ENCODE data around the gene ALG12. TPM values are rescaled to one million over a fixed set of nuclear protein-coding genes. Genes with fewer than 3 reads are reported as not detected.

Gene ALG12
- total RNA-seq, 1 donor: 18.8 TPM

DNA sequence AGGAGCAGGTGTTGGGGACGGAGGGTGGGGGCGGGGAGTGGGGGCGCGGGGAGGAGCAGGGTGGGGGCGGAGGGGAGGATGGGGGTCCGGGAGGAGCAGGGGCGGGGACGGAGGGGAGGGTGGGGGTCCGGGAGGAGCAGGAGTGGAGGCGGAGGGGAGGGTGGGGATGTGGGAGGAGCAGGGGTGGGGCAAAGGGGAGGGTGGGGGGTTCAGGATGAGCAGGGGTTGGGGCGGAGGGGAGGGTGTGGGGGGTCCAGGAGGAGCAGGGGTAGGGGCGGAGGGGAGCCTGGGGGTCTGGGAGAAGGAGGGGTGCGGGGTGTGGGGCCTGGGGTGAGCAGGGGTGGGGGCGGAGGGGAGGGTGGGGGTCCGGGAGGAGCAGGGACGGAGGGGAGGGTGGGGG is 17.3 kb upstream of the ALG12 start:
- H3K79me2 ChIP-seq (ENCODE audit: insufficient read depth, low read length): no peaks in the 10 kb centered on the region
- no peak overlapping the region for H2AFZ ChIP-seq (ENCODE audit: low read length)
- DNase-seq (ENCODE audit: insufficient read length, low spot score, missing footprints): no peak
- no peaks in the 10 kb centered on the region for H4K20me1 ChIP-seq (ENCODE audit: insufficient read depth, low read length)
- no peak overlapping the region for H3K4me2 ChIP-seq (ENCODE audit: insufficient read depth, low read length)
- no peaks in the 10 kb centered on the region for H3K36me3 ChIP-seq (ENCODE audit: insufficient read depth, low read length)
- H3K27me3 ChIP-seq (ENCODE audit: insufficient read depth, low read length): no peaks in the 10 kb centered on the region
- H3K4me3 ChIP-seq (ENCODE audit: insufficient read depth, low read length): no peak overlapping the region
- TF ChIP-seq CTCF (IDR thresholded peaks at IDR 0.05; ENCODE audit: extremely low read depth, low read depth, low read length): no peak
- H3K9me3 ChIP-seq (ENCODE audit: low read depth, low read length): no peaks in the 10 kb centered on the region
- peaks cover 3% of the 10 kb centered on the region for H3K4me1 ChIP-seq (ENCODE audit: insufficient read depth, low read length)
- H3K27ac ChIP-seq (ENCODE audit: low read depth, low read length): no peak overlapping the region

- peak; percentile 95 for DNase-seq (ENCODE audit: insufficient read length, low spot score, missing footprints)
- no peak overlapping the region for H3K27ac ChIP-seq (ENCODE audit: low read depth, low read length)
Measured at GRCh38 chr22:49934891-49935557, 16.8 kb upstream of the ALG12 start.

DNA sequence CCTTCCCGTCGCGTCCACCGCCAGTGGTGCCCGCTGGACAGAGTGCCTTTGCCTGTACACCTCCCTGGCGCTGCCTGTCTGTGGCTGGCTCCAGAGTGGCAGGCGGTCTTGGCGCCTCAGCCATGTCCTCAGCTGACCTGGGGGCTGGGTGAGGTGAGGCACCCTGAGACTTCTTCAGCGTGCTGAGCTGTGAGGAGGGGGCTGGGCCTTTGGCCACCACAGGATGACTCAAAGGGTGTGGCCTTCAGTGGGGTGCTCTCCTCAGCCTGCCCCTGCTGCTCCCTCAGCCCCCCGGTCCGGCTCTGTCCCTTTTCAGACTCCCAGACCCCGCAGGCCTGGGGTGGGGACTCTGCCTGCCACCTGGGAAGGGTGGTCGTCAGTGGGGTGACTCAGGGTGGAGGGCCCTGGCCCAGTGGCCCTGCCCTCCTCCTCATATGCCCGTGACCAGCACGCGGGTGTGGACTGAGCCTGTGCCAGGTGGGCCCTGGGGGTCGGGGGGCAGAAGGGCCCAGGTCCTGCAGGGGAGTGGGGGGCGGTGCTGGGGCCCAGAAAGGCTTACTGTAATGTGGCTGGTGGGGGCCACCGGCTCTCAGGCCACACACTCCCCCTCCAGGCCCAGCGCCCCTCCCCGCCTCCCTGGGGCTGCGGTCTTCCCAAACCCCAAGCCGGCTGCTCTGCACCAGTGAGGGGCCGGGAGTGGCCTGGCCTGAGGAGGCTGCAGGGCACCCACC is 16.1 kb upstream of the ALG12 start:
- Histone ChIP-seq H3K4me3 (ENCODE audit: insufficient read depth, low read length) (no peak overlapping the region), H3K9me3 (ENCODE audit: low read depth, low read length) (no peaks in the 10 kb centered on the region), H3K27ac (ENCODE audit: low read depth, low read length) (no peak overlapping the region), H3K4me1 (ENCODE audit: insufficient read depth, low read length) (peaks cover 3% of the 10 kb centered on the region), H3K36me3 (ENCODE audit: insufficient read depth, low read length) (no peaks in the 10 kb centered on the region), H3K27me3 (ENCODE audit: insufficient read depth, low read length) (no peaks in the 10 kb centered on the region), H2AFZ (ENCODE audit: low read length) (no peak overlapping the region), H3K79me2 (ENCODE audit: insufficient read depth, low read length) (no peaks in the 10 kb centered on the region), H3K4me2 (ENCODE audit: insufficient read depth, low read length) (no peak overlapping the region), H4K20me1 (ENCODE audit: insufficient read depth, low read length) (peaks cover 2% of the 10 kb centered on the region)
- TF ChIP-seq CTCF (IDR thresholded peaks at IDR 0.05; ENCODE audit: extremely low read depth, low read depth, low read length): no peak
- no peak for DNase-seq (ENCODE audit: insufficient read length, low spot score, missing footprints)

More at GRCh38 chr22:49934891-49935557, 16.8 kb upstream of the ALG12 start:
- Histone ChIP-seq H3K4me2 (ENCODE audit: insufficient read depth, low read length) (no peak overlapping the region), H3K27me3 (ENCODE audit: insufficient read depth, low read length) (no peaks in the 10 kb centered on the region), H3K36me3 (ENCODE audit: insufficient read depth, low read length) (no peaks in the 10 kb centered on the region), H3K4me3 (ENCODE audit: insufficient read depth, low read length) (peak overlapping the region; percentile 22), H4K20me1 (ENCODE audit: insufficient read depth, low read length) (peaks cover 2% of the 10 kb centered on the region), H3K79me2 (ENCODE audit: insufficient read depth, low read length) (no peaks in the 10 kb centered on the region), H3K9me3 (ENCODE audit: low read depth, low read length) (no peaks in the 10 kb centered on the region), H3K4me1 (ENCODE audit: insufficient read depth, low read length) (peaks cover 3% of the 10 kb centered on the region), H2AFZ (ENCODE audit: low read length) (no peak overlapping the region)
- no peak for TF ChIP-seq CTCF (IDR thresholded peaks at IDR 0.05; ENCODE audit: extremely low read depth, low read depth, low read length)

Data from osteoblast (primary cell).